Activated CD4-positive, CD25-positive, alpha-beta regulatory T cell treated with anti-CD3 and anti-CD28 coated beads, Interleukin-2, amount 50 U/mL, for 72 hours (primary cell): Measurements from ENCODE around the gene AIG1.
"Not testable (repeated sequence)": the region's sequence is repeated elsewhere in the genome, so short reads cannot be mapped to it uniquely, and the experiment has no call there.

Experiments
- DNase-seq: peaks from one replicate; pipeline ENCODE4 v3.0.0; 2021

AIG1 gene

DNA sequence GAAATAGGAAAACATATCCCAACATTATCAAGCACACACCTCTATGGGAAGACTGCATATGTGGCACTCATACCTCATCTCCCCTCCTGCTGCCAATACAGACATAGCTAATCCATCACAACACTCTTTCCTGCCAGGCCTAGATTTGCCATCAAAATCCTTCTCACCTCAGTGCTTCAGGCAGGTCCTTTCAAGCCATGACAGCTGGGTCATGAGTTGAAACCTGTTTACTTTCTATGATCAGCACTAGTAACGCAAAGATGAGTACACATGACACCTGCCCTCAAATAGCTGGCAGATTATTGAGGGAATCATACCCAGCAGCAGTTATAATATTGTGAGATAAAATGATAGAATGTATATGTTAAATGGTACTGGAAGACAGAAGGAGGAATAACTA is 183.1 kb downstream of the AIG1 start:
- DNase-seq = no peak

GRCh38 chr6:143245656-143246055 is 185.0 kb downstream of the AIG1 start:
- DNase-seq = no peak

DNA sequence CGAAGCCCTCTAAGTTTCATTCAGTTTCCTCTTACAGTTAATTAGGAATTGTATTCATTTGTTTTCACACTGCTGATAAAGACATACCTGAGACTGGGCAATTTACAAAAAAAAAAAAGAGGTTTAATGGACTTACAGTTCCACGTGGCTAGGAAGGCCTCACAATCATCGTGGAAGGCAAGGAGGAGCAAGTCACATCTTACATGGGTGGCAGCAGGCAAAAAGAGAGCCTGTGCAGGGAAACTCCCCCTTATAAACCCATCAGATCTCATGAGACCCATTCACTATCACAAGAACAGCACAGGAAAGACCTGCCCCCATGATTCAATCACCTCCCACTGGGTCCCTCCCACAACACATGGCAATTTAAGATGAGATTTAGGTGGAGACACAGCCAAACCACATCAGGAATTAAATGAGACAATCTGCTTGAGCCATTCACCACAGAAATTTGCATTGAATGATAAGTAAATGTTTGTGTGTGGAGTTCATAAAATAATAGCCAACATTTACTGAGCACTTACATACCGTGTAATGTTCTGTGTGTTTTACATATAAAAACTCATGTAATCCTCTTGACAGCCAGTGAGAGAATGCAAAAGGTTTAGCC is 185.6 kb downstream of the AIG1 start:
- not testable (repeated sequence) for DNase-seq

DNA sequence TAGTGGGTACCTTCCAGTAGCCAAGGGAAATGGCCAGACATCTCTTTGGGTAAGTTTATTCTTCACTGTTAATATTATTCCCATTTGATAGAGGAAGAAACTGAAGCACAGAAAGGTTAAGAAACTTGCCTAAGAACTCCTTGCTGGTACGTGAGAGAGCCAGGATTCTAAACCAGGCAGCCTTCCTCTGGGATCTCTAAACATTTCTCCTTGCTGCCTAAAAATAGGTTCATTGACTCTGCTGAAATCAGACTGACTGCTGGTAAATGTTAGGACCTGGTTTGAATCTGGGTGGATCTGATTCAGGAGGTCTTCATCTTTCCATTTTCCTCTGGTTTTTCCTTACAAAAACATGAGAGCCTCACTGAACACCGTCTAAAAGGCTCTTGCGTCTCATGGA is 186.9 kb downstream of the AIG1 start:
- DNase-seq = no peak

DNA sequence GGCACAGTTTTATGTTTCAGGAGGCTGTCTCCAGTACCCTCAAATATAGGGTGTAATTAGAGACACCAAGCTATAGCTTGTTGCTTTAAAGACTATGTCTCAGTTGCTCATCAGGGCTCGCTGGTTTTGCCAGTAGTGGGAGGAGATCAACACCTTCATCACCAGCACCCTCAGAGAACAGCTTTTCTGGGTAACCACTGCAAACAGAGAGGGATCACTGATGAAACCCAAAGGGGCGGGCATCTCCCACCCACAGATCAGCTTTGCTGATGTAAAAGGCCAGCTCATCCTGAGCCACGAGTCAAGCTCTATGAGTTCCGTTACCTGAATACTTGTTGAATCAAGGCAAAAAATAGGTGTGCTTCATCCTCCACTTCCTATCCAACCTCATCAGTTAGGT is 187.7 kb downstream of the AIG1 start:
- no peak for DNase-seq

DNA sequence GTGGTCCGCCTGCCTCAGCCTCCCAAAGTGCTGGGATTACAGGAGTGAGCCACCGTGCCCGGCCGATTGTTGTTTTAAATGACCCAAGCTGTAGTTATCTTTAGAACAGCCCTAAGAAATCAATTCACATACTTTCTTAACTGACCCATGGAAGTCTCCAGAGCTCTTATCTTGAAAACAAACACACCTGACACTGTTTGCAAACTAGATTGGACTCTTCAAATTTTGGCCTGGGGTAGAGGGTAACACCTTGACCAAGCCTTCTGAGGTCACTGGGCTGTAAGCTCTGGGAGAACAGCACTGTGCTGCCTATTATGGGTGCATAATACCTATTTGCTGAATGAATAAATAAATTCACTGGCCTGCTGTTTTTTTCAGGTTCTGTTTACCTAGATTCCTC is 190.6 kb downstream of the AIG1 start:
- DNase-seq = no peak

DNA sequence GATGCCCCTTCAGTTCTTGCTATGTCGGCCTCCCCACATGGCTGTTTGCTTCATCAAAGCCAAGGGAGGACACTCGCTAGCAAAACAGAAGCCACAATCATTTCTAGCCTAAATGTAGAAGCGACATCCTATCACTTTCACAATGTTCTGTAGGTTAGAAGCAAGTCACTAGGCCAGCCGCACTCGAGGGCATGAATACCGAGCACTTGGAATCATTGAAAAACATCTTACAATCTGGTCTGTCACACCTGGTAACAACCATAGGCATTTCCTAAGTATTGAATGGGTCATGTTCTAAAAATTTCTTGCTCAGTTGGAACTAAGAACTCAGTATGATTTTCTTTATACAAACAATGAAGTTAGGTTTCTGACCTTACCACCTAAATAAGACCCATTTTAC is 192.3 kb downstream of the AIG1 start:
- DNase-seq = no peak

GRCh38 chr6:143253586-143253985 is 192.9 kb downstream of the AIG1 start:
- no peak for DNase-seq

GRCh38 chr6:143258945-143259344 is 198.3 kb downstream of the AIG1 start:
- DNase-seq = no peak

DNA sequence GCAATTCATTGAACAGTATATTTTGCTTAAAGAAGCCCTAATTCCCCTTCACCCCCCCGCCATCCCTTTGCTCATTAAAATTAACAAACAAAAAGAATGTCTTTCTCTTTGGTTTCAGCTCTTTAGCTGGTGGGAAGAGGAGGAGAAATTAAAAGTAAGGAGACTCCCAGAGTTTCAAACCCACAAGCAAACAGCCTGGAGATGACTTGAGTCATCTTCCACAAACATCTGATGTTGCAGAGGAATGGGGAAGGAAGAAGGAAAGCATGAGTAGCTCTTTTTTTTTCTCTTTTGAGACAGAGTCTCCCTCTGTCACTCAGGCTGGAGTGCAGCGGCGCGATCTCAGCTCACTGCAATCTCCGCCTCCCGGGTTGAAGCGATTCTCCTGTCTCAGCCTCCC is 200.2 kb downstream of the AIG1 start:
- no peak for DNase-seq

- no peak for DNase-seq
Measured at GRCh38 chr6:143261899-143262436, 201.3 kb downstream of the AIG1 start.

DNA sequence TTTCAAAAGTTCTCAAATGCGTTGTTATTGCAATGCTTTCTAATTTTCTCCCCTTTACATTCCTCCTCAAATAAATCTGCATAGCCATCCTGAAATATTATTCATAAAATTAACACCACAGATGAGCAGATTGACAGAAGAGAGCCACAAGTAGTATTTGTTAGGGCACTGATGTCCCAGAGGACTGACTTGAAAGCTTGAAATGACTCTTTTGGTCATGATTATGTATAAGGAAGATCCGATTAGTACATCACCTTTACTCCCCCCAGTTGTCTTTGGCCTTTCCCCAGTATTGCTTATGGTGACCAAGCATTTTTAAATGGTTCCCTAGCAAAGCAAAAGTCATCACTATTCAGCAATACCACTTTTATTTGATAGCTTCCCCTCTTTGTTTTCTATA is 202.2 kb downstream of the AIG1 start:
- no peak for DNase-seq

GRCh38 chr6:143264379-143264778 is 203.7 kb downstream of the AIG1 start:
- no peak for DNase-seq

GRCh38 chr6:143264986-143265764 is 204.5 kb downstream of the AIG1 start:
- no peak for DNase-seq

- DNase-seq = no peak
Measured at GRCh38 chr6:143267760-143268159, 207.1 kb downstream of the AIG1 start.

DNA sequence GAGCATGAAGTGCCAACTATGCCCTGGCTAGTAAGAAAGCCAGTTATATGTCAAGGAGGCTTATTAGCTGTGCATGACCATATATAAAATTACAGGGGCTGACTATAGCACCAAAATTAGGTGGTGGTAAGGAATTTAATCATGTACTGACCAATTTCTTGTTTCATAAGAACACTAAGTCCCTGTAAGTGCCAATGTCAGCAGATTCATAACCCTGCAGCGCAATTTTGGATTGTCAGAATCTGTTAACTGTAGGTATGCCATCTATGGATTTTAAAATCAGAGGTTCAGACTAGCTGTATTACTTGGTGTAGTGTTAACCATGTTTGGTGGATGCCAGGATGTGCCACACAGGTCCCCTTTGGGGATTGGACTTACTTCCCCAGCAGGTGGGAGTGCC is 207.8 kb downstream of the AIG1 start:
- no peak for DNase-seq

- no peak for DNase-seq
Measured at GRCh38 chr6:143270026-143270425, 209.3 kb downstream of the AIG1 start.

DNA sequence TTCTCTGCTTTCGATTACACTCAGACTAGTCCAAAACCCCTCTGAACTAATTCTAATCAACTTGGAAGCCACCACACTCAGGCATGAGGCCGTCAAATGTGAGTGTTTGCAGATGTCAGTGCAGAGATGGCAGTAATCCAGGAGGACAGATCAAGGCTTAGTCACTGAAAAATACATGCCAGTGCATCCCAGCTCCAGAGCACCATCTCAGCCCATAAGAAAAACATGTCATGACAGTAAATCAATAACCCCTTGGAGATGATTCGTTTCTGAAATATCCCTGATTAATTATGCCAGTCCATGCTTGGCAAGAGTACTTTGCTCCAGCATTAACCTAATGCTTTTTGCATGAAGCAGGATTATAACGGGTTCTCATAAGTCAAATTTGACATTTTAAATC is 210.3 kb downstream of the AIG1 start:
- DNase-seq = no peak

GRCh38 chr6:143276436-143276835 is 215.7 kb downstream of the AIG1 start:
- DNase-seq = no peak

DNA sequence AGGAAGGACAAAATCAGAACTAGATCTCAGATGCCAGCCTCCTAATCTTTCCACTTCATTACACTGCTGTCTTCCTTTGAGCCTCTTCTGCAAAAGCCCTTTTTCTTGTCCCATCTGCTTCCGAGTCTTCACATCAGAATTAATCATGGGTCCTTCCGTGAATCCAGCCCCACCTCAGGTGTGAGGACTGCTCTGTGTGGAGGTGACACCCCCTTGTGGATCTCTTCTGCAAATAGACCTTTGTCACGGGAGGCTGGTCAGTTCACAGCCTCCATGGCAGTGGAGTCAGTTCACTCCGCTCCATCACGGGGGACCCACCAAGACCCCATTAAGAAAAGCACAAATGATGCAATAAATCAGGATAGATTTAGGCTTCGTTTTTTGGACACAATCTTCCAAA is 218.7 kb downstream of the AIG1 start:
- no peak for DNase-seq

DNA sequence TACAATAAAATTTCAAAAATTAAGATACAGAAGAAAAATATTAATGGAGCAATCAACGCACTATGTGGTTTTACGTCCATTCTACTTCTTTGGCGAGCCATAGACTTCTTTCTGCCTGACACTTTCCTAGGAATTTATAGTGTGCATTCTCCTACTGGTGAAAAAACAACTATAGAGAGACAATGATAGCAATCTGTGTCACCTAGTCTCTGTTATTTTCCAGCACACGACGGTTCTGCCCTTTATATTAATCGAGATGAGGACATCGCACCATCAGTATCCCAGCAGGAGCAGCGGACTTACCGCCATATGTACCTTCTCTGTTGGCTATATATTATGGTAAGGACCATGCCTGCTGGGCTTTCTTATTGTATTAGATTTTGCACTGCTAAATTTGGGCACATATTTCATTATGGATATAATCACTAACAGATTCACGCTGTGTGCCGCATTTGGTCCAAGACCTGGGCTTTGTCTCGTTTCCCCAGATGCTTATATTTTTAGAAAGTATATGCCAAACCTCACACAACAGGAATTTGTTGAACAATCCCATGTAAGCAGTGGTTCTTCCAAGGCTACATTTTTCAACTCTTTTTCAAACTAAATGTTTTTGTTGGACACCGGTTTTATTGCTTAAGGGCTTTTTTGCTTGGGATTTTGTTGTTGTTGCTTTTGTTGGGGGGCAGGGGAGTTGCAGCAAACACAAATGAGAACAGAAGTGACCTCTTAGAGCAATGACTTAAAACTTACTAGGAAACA is 223.4 kb downstream of the AIG1 start:
- DNase-seq = no peak

DNA sequence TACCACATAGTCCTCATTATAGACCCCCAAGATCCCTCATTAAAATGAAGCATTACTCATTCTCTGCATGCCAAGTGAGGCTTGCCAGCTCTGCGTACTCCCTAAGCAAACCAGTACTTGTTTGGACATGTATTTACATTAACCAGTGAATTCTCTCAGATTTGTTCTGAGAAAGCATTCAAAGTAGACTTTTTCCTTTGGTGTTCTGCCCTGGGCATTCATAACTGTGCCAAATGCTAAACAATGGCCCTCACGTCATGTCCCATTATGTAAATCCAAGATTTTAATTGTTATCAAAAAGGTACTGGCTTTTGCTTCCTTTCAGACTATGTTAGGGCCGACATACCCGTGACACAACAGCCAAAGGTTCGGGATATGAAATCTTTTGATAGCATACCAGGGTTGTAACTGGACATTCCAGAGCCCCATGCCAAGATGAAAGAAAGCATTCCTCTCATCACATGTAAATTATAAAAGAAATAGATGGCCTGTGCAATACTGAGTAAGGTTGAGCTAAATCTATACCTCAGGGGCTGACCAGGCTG is 225.6 kb downstream of the AIG1 start:
- no peak for DNase-seq

DNA sequence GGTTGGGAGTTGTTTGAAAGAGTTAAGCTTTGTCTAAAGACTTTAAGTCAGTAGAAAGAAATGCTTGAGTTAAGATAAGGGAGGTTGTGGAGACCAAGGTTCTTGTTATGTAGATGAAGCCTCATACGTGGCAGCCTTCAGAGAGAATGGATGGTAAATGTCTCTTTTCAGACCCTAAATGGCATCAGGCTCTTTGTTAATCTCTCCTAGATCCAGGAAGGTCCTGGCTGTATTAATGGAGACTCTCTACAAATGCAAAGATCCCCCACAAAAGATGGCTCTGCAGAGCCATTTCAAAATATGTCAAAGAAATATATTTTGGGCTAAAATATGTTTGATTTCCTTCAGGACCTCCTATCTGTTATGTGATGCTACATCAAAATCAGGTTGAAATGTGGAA is 228.2 kb downstream of the AIG1 start:
- no peak for DNase-seq

- DNase-seq = no peak
Measured at GRCh38 chr6:143290206-143290605, 229.5 kb downstream of the AIG1 start.
